Measurements from ENCODE around the gene TTC23. TPM values are rescaled to one million over a fixed set of nuclear protein-coding genes. Genes with fewer than 3 reads are reported as not detected.
A peak's percentile ranks its signal among the peaks of the same experiment; 100 is the strongest.

The TTC23 gene
- polyA plus RNA-seq, 2 of the 4 experiments (the other 2 are of a cell fraction): 7.0 to 16.5 TPM

DNA sequence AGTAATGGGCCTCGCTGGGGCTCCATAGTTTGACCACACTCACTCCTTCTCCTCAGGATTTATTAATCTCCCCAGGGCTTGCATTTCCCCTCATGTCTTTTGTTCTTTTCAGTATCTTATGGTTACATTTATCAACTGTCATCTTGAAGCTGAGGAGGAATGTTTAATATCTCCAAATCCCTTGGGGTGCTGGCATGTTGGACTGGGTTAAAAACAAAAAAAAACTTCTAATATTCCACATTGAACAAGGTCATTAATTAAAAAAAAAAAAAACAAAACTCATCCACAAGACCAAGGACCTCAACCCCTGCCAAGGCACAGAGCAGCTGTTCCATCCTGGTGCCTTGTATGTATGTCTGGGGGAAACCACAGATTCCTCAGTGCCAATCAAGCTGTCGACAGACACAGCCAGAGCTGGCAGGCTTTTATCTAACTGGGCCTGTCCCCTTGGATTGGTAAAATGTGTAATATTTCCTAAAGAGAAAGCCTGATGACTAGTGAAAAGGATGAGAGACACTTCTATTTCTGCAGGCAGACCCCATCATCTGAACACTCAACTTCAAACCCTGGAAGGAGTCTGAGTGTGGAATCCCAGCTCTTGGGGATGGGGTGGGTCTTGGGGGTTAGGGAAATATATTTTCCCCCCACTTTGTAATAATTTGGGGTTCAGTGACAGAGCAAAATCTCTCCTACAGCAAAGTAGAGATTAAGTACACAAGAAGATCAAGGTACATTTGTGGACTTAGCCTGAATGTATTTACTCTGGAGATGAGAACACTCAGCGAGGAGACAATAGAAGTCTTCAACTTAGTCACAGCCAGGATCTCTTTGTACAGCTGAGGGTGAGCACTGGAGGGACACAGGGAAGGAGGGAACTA, 69.1 kb downstream of the TTC23 start:
- WGBS (ENCODE audit: missing lambda C conversion rate): 59% methylated on average over 3 of the region's 3 CpGs
- ChIA-PET POLR2A (no interaction called here), CTCF (interaction anchor here (2.2 to 2.9 kb wide), 2 partner anchors 13 to 33 kb away, joined by 9 to 17 read pairs; no protein-coding TSS in a partner anchor)

DNA sequence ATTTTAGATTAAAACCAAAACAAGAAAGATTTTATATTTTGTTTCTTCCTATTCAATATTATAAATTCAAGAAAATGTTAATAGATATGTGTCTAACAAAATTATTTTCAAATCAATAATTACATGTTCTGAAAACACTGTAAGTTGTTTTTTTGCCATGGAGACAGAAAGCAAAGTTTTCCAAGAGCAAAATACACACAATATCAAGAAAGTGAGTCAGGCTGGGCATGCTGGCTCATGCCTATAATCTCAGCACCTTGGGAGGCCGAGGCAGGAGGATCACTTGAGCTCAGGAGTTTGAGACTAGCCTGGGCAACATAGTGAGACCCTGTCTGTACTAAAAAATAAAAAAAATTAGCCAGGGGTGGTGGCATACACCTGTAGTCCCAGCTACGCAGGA, 71.7 kb downstream of the TTC23 start:
- WGBS (ENCODE audit: missing lambda C conversion rate): 89% methylated on average over 2 of the region's 2 CpGs
- CTCF ChIA-PET: interaction anchor here (1.8 to 4.9 kb wide), 2 partner anchors 36 to 72 kb away, joined by 4 to 17 read pairs; partner anchors contain the start of gene SYNM
- POLR2A ChIA-PET: no interaction called here
- no peak overlapping the region for H3K27ac ChIP-seq
- ATAC-seq: no peak
- no peaks in the 10 kb centered on the region for H3K4me1 ChIP-seq
- no peak overlapping the region for H3K4me2 ChIP-seq
- TF ChIP-seq KDM1A (IDR thresholded peaks at IDR 0.05; ENCODE audit: low read depth) (no peak), HOXB5 (CRISPR knock-in tag; IDR thresholded peaks at IDR 0.05) (no peak), RARB (CRISPR knock-in tag; IDR thresholded peaks at IDR 0.05) (no peak), FOXS1 (CRISPR knock-in tag; IDR thresholded peaks at IDR 0.05) (no peak), RNF2 (IDR thresholded peaks at IDR 0.05; ENCODE audit: borderline replicate concordance, low read depth) (no peak), RAD21 (conservative IDR thresholded peaks at IDR 0.05 in 1 of 2, IDR thresholded peaks at IDR 0.05 in 1 of 2) (no peak), RCOR1 (IDR thresholded peaks at IDR 0.05; ENCODE audit: low read depth, low read length) (no peak), USF2 (IDR thresholded peaks at IDR 0.05) (no peak), MYC (IDR thresholded peaks at IDR 0.05; ENCODE audit: borderline replicate concordance, low read length) (no peak), HMGXB4 (CRISPR knock-in tag; IDR thresholded peaks at IDR 0.05; ENCODE audit: borderline replicate concordance) (no peak)
- FAIRE-seq: peak; percentile 7
- H3K4me3 ChIP-seq: no peak overlapping the region
- H3K9me3 ChIP-seq: no peaks in the 10 kb centered on the region
- no peak for DNase-seq (ENCODE audit: low read depth in 1 of 2, low spot score in 1 of 2)

More for the DNA sequence above, 69.1 kb downstream of the TTC23 start:
- Histone ChIP-seq H3K4me1 (no peaks in the 10 kb centered on the region), H3K9me3 (no peaks in the 10 kb centered on the region), H3K4me2 (no peak overlapping the region), H3K27ac (no peak overlapping the region), H3K4me3 (no peak overlapping the region)
- no peak for FAIRE-seq
- TF ChIP-seq HMGXB4 (CRISPR knock-in tag; IDR thresholded peaks at IDR 0.05; ENCODE audit: borderline replicate concordance): no peak
- no peak for TF ChIP-seq NR3C1 (IDR thresholded peaks at IDR 0.05)
- no peak for TF ChIP-seq HOXA7 (CRISPR knock-in tag; IDR thresholded peaks at IDR 0.05)
- TF ChIP-seq RNF2 (IDR thresholded peaks at IDR 0.05; ENCODE audit: borderline replicate concordance, low read depth): no peak
- TF ChIP-seq GATA3 (IDR thresholded peaks at IDR 0.05; ENCODE audit: borderline replicate concordance): no peak
- TF ChIP-seq MAFK (IDR thresholded peaks at IDR 0.05; ENCODE audit: partially characterized antibody): no peak
- TF ChIP-seq ELK1 (IDR thresholded peaks at IDR 0.05; ENCODE audit: low read depth, low read length): no peak
- DNase-seq (ENCODE audit: low read depth in 1 of 2, low spot score in 1 of 2): no peak
- ATAC-seq: peak in 1 of 2 experiments; percentile 58; a peak in 4 of 6 replicates

All from A549 (cell line).